Lower leg skin (tissue), 4 donors: Measurements from ENCODE around the gene CUL9. TPM values are rescaled to one million over a fixed set of nuclear protein-coding genes. Genes with fewer than 3 reads are reported as not detected.
A peak's percentile ranks its signal among the peaks of the same experiment; 100 is the strongest.

Source experiments
- DNase-seq, 2 donors: peaks; one replicate each; pipeline ENCODE4 v3.0.0-alpha.2; 2019; ENCODE audit warnings: low spot score in 2 of 2
- H3K4me3 ChIP-seq: fragments of 200-600 bp; sonication (generic); 2 replicates; pipeline ENCODE4 v1.5.1; 2017; ENCODE audit warnings: mild to moderate bottlenecking, low read depth; ENCODE audit not compliant: poor library complexity, severe bottlenecking
- CTCF ChIP-seq, 3 donors: fragments of 450-650 bp; IDR thresholded peaks; one replicate each; pipeline ENCODE4 v1.5.1; 2016; ENCODE audit warnings: antibody characterized with exemption in 3 of 3, mild to moderate bottlenecking in 3 of 3, moderate library complexity in 2 of 3
- POLR2A ChIP-seq, 2 donors: fragments of 450-650 bp; IDR thresholded peaks; one replicate each; pipeline ENCODE4 v1.6.1; 2016 to 2017; ENCODE audit warnings: antibody characterized with exemption in 2 of 2, mild to moderate bottlenecking in 1 of 2, moderate library complexity in 1 of 2
- WGBS, 2 donors: methylation state at CpG; one replicate each; pipeline ENCODE4 v1.1.5; 2018; 5-methylcytosine and 5-hydroxymethylcytosine counted together
- intact Hi-C: fragments of 100-400 bp; cut with DNase I; formaldehyde crosslinking; loops from one replicate; pipeline ENCODE4 v1.15.0; 2023; ENCODE audit warnings: low total_unique reads
- total RNA-seq, 4 donors: library from RNA; depleted of rRNA; stranded (reverse); fragments of >200 nt; gene quantifications; one replicate each; pipeline ENCODE4 v1.1.0, GENCODE V29; 2016

The CUL9 gene
- total RNA-seq, 4 donors from 2014 or later = 38.7 to 64.4 (median 47.4) TPM

- WGBS, 2 donors = 9 to 16% methylated on average over 21 of the region's 25 CpGs
- intact Hi-C loops = loop anchor here (10.0 kb wide), 1 partner anchor 219 kb away; the partner anchor contains the start of gene CNPY3
- DNase-seq = peak; percentile 74 to 96
- TF ChIP-seq CTCF (IDR thresholded peaks at IDR 0.05) = peak in 1 of 3 donors; percentile 80
- no peak for TF ChIP-seq POLR2A (IDR thresholded peaks at IDR 0.05)
- no peak overlapping the region for H3K4me3 ChIP-seq
Measured at GRCh38 chr6:43143235-43144128, 38.5 kb upstream of the CUL9 start.

- intact Hi-C loops = loop anchor here (10.0 kb wide), 1 partner anchor 220 kb away; the partner anchor contains the start of gene CNPY3
- no peak for DNase-seq
- TF ChIP-seq POLR2A (IDR thresholded peaks at IDR 0.05) = no peak
- no peak for TF ChIP-seq CTCF (IDR thresholded peaks at IDR 0.05)
- 39 to 44% methylated on average over 6 of the region's 6 CpGs for WGBS, 2 donors
- H3K4me3 ChIP-seq = no peak overlapping the region
Measured at GRCh38 chr6:43144879-43145278, 37.1 kb upstream of the CUL9 start.

- 89 to 90% methylated on average over 3 of the region's 3 CpGs for whole genome bisulfite sequencing, 2 donors
- intact Hi-C loops = loop anchor here (10.0 kb wide), 1 partner anchor 221 kb away; the partner anchor contains the start of gene CNPY3
Measured at GRCh38 chr6:43146261-43146660, 35.7 kb upstream of the CUL9 start.

GRCh38 chr6:43146709-43147688, 35.0 kb upstream of the CUL9 start:
- H3K4me3 ChIP-seq = no peak overlapping the region
- TF ChIP-seq POLR2A (IDR thresholded peaks at IDR 0.05) (no peak), CTCF (IDR thresholded peaks at IDR 0.05) (no peak)
- intact Hi-C loops = loop anchor here (10.0 kb wide), 1 partner anchor 222 kb away; the partner anchor contains the start of gene CNPY3
- no peak for DNase-seq
- WGBS, 2 donors = 86 to 92% methylated on average over 8 of the region's 8 CpGs

More at GRCh38 chr6:43146261-43146660, 35.7 kb upstream of the CUL9 start:
- TF ChIP-seq POLR2A (IDR thresholded peaks at IDR 0.05) (no peak), CTCF (IDR thresholded peaks at IDR 0.05) (no peak)
- no peak for DNase-seq
- H3K4me3 ChIP-seq = no peak overlapping the region

- intact Hi-C loops = loop anchor here (10.0 kb wide), 1 partner anchor 223 kb away; the partner anchor contains the start of gene CNPY3
- no peak overlapping the region for H3K4me3 ChIP-seq
- no peak for DNase-seq
- TF ChIP-seq CTCF (IDR thresholded peaks at IDR 0.05) = no peak
- no peak for TF ChIP-seq POLR2A (IDR thresholded peaks at IDR 0.05)
- WGBS, 2 donors = 87 to 89% methylated on average over 6 of the region's 6 CpGs
Measured at GRCh38 chr6:43147691-43148477, 34.1 kb upstream of the CUL9 start.
